A549 (cell line): ENCODE data around the gene CEP112. TPM values are rescaled to one million over a fixed set of nuclear protein-coding genes. Genes with fewer than 3 reads are reported as not detected.

ENCODE experiments used
- ATAC-seq, 2 experiments: fragments of 200-7000 bp in 1 of 2; fragments of >200 bp in 1 of 2; cut with Nextera tagmentation in 1 of 2; cut with Tn5 transposase in 1 of 2; 3 replicates each; pipeline versions ENCODE4 v1.8.0 to v1.9.1; 2018 to 2020; ENCODE audit warnings: mild to moderate bottlenecking in 1 of 2, moderate library complexity in 1 of 2
- CTCF ChIA-PET: fragments of 300-600 bp; sonication (Branson Sonifier 250); formaldehyde crosslinking; extraction: SDS; loops from one replicate; lab custom pipeline; 2021; ENCODE audit warnings: antibody characterized with exemption, inconsistent platforms; lab: Yijun Ruan, JAX
- POLR2A ChIA-PET: fragments of 350-600 bp; formaldehyde crosslinking; extraction: SDS; loops from one replicate; lab custom pipeline; 2021; ENCODE audit warnings: antibody characterized with exemption, inconsistent platforms; lab: Yijun Ruan, JAX
- DNase-seq, 2 experiments: peaks; one replicate each; pipeline versions ENCODE4 v3.0.0 to v3.0.0-alpha.2; 2011 to 2016; ENCODE audit warnings: low read depth in 1 of 2, low spot score in 1 of 2
- FAIRE-seq: peaks from 2 replicates; lab custom pipeline; 2011; peaks lifted over from hg19 to GRCh38; lab: Jason Lieb, UNC
- H3K27ac ChIP-seq, 2 experiments: fragments of >200 bp; sonication (Bioruptor Twin); formaldehyde crosslinking; 3 replicates each; pipeline ENCODE4 v1.5.1; 2016 to 2017
- H3K4me1 ChIP-seq: fragments of >200 bp; sonication (Bioruptor Twin); formaldehyde crosslinking; 3 replicates; pipeline ENCODE4 v1.6.1; 2016
- H3K4me2 ChIP-seq: fragments of >200 bp; sonication (Bioruptor Twin); formaldehyde crosslinking; 3 replicates; pipeline ENCODE4 v1.6.1; 2016
- H3K4me3 ChIP-seq: fragments of >200 bp; sonication (Bioruptor Twin); formaldehyde crosslinking; 3 replicates; pipeline ENCODE4 v1.5.1; 2016
- H3K9me3 ChIP-seq: fragments of >200 bp; sonication (Bioruptor Twin); formaldehyde crosslinking; 3 replicates; pipeline ENCODE4 v1.6.1; 2016
- CEBPB ChIP-seq, 2 experiments: fragments of >200 bp in 1 of 2; sonication (Bioruptor Twin) in 1 of 2; formaldehyde crosslinking in 1 of 2; IDR thresholded peaks; 2 replicates each; pipeline ENCODE4 v1.6.1; 2012 to 2016
- CHD4 ChIP-seq: fragments of 200-600 bp; sonication (generic); IDR thresholded peaks from 2 replicates; pipeline ENCODE4 v1.6.1; 2016; ENCODE audit warnings: antibody characterized with exemption, mild to moderate bottlenecking, borderline replicate concordance
- EHF ChIP-seq: fragments of 250-450 bp; sonication (Bioruptor Pico); IDR thresholded peaks from 2 replicates; pipeline ENCODE4 v1.5.0; 2020; ENCODE audit warnings: mild to moderate bottlenecking
- EP300 ChIP-seq, 2 experiments: fragments of >200 bp; sonication (Bioruptor Twin); formaldehyde crosslinking; IDR thresholded peaks; 2 replicates in 1 of 2; 3 replicates in 1 of 2; pipeline ENCODE4 v1.6.1; 2016 to 2017
- ESRRA ChIP-seq: fragments of 150-350 bp; IDR thresholded peaks from 2 replicates; pipeline ENCODE4 v1.6.1; 2014; ENCODE audit warnings: mild to moderate bottlenecking, low read length, borderline replicate concordance
- FOSL2 ChIP-seq, 2 experiments: fragments of 450-650 bp in 1 of 2; fragments of >200 bp in 1 of 2; sonication (Bioruptor Twin) in 1 of 2; formaldehyde crosslinking; IDR thresholded peaks; 2 replicates each; pipeline versions ENCODE4 v1.5.0 to v1.6.1; 2016 to 2020; ENCODE audit warnings: mild to moderate bottlenecking in 1 of 2, moderate library complexity in 1 of 2
- GATA3 ChIP-seq: IDR thresholded peaks from 2 replicates; pipeline ENCODE4 v1.6.1; 2012; ENCODE audit warnings: borderline replicate concordance
- HDAC2 ChIP-seq: fragments of 200-600 bp; sonication (generic); IDR thresholded peaks from 2 replicates; pipeline ENCODE4 v1.6.1; 2016
- JUNB ChIP-seq: fragments of >200 bp; sonication (Bioruptor Twin); formaldehyde crosslinking; IDR thresholded peaks from 2 replicates; pipeline ENCODE4 v1.6.1; 2016
- KDM1A ChIP-seq: fragments of 200-600 bp; sonication (generic); IDR thresholded peaks from 2 replicates; pipeline ENCODE4 v1.6.1; 2016; ENCODE audit warnings: low read depth, mild to moderate bottlenecking
- KDM5A ChIP-seq: fragments of 200-600 bp; sonication (generic); IDR thresholded peaks from 2 replicates; pipeline ENCODE4 v1.6.1; 2016; ENCODE audit warnings: antibody characterized with exemption, mild to moderate bottlenecking
- MAFK ChIP-seq: fragments of 450-650 bp; IDR thresholded peaks from 2 replicates; pipeline ENCODE4 v1.6.1; 2014; ENCODE audit not compliant: partially characterized antibody
- MAZ ChIP-seq: fragments of 150-350 bp; IDR thresholded peaks from 2 replicates; pipeline ENCODE4 v1.6.1; 2014; ENCODE audit warnings: antibody characterized with exemption, low read depth, low read length, borderline replicate concordance
- MYC ChIP-seq: IDR thresholded peaks from 2 replicates; pipeline ENCODE4 v1.6.1; 2012; ENCODE audit warnings: mild to moderate bottlenecking, inconsistent platforms, low read length, improper control_type of control experiment, borderline replicate concordance
- NFE2L2 ChIP-seq: fragments of 150-350 bp; conservative IDR thresholded peaks from 2 replicates; pipeline ENCODE4 v1.6.1; 2014; ENCODE audit warnings: low read length
- NPAS2 ChIP-seq: fragments of 250-450 bp; sonication (Bioruptor Pico); IDR thresholded peaks from 2 replicates; pipeline ENCODE4 v1.8.0; 2022; ENCODE audit warnings: mild to moderate bottlenecking, moderate library complexity, borderline replicate concordance
- POLR2A ChIP-seq: IDR thresholded peaks from 2 replicates; pipeline ENCODE4 v1.6.1; 2012; ENCODE audit warnings: mild to moderate bottlenecking, low read length
- TFCP2L1 ChIP-seq: fragments of 250-450 bp; sonication (Bioruptor Pico); IDR thresholded peaks from 2 replicates; pipeline ENCODE4 v1.5.0; 2021; ENCODE audit warnings: mild to moderate bottlenecking
- ZFP36 ChIP-seq: fragments of 450-650 bp; IDR thresholded peaks from 2 replicates; pipeline ENCODE4 v1.6.1; 2014; ENCODE audit warnings: borderline replicate concordance; ENCODE audit not compliant: partially characterized antibody
- ZSCAN20 ChIP-seq: fragments of 250-450 bp; sonication (Bioruptor Pico); IDR thresholded peaks from 2 replicates; pipeline ENCODE4 v1.8.0; 2022; ENCODE audit warnings: mild to moderate bottlenecking, moderate library complexity
- WGBS: methylation state at CpG from one replicate; pipeline ENCODE4 v1.1.6; 2017; ENCODE audit errors: missing lambda C conversion rate; 5-methylcytosine and 5-hydroxymethylcytosine counted together
- polyA plus RNA-seq, 4 experiments: library from polyadenylated mRNA; depleted of rRNA in 3 of 4; stranded (reverse); fragments of >200 nt; fragmentation: RNase III in 1 of 4; extraction: RNeasy Plus Mini Kit Qiagen cat#74134 plus additional on column Dnase treatment in 1 of 4; gene quantifications; 2 replicates in 3 of 4; 3 replicates in 1 of 4; pipeline ENCODE4 v1.2.3, GENCODE V29; 2011 to 2017
- TF ChIP-seq, protein P1 (sequence below): fragments of 150-350 bp; IDR thresholded peaks from 2 replicates; pipeline ENCODE4 v1.6.1; 2014; ENCODE audit warnings: low read depth, mild to moderate bottlenecking, low read length
- TF ChIP-seq, protein P2 (sequence below): IDR thresholded peaks from 2 replicates; pipeline ENCODE4 v1.6.1; 2012
- TF ChIP-seq, protein P3 (sequence below): fragments of >200 bp; sonication (Bioruptor Twin); formaldehyde crosslinking; IDR thresholded peaks from 3 replicates; pipeline ENCODE4 v1.6.1; 2016
- TF ChIP-seq, protein P4 (sequence below): IDR thresholded peaks from 2 replicates; pipeline ENCODE4 v1.6.1; 2012
- TF ChIP-seq, protein P5 (sequence below): fragments of >200 bp; sonication (Bioruptor Twin); formaldehyde crosslinking; IDR thresholded peaks from 3 replicates; pipeline ENCODE4 v1.5.1; 2016

Gene CEP112
- polyA plus RNA-seq, 2 of the 4 experiments (the other 2 are of a cell fraction) = 9.6 to 15.2 TPM

DNA sequence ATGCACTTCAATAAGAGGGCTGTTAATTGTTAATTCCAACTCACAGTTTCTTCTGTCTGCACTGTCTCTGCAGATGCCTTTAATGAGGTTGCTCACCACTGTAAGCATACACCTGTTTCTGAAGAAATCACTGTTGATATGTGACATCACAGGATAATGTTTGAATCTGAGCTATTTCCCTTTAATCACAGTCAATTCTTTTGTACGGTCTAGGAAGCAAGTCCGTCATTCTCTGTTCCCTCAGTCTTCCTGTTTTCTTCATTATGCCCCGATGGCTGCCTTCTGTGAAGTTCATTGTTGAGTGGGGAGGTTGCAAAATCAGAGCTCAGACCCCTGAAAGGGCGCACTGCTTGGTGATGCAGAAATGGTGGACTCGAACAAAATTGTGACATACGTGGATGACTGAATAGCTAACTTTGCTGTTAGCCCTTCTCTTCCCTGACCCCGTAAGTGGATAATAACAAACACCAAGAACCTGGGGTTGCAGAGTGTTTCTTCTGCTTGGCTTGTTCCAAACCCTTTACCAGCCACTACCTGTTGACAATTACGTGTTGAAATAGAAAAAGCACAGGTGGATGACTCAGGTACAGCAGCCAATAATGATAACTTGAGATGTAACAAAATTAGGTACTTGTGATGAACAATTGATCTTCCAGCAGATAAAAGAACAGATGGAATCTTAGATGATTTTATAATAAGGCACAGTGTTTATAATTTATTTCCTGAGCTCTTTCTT, 558.6 kb downstream of the CEP112 start:
- POLR2A ChIA-PET = no interaction called here
- ATAC-seq = no peak

DNA sequence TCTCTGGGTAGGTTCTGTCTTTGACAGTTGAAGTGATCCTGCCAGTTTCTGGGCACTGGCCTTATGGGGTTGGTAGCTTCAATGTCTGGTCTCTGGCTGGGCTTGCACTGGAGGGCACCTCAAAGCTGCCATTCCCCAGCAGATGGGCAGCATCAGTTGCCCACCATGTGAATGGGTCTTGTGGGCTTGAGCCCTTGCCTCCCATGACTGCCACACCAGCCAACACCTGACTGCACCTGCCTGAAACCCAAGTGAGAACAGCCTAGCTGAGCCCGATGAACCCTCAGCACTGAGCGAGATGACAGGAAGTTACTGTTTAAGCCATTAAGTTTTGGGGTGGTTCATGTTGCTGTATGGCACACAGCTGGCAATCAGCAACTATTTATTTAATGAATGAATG, 561.4 kb downstream of the CEP112 start:
- FAIRE-seq (no peak), DNase-seq (no peak), ATAC-seq (no peak)
- TF ChIP-seq, protein P1, sequence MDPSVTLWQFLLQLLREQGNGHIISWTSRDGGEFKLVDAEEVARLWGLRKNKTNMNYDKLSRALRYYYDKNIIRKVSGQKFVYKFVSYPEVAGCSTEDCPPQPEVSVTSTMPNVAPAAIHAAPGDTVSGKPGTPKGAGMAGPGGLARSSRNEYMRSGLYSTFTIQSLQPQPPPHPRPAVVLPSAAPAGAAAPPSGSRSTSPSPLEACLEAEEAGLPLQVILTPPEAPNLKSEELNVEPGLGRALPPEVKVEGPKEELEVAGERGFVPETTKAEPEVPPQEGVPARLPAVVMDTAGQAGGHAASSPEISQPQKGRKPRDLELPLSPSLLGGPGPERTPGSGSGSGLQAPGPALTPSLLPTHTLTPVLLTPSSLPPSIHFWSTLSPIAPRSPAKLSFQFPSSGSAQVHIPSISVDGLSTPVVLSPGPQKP = no peak
- TF ChIP-seq TFCP2L1 (CRISPR knock-in tag) (no peak), ZSCAN20 (CRISPR knock-in tag) (no peak), KDM1A (no peak), MYC (no peak), EP300 (IDR thresholded peaks at IDR 0.05) (no peak), NPAS2 (CRISPR knock-in tag) (no peak), FOSL2 (IDR thresholded peaks at IDR 0.05) (no peak), FOSL2 (CRISPR knock-in tag; IDR thresholded peaks at IDR 0.05) (no peak), POLR2A (no peak), GATA3 (no peak)
- Histone ChIP-seq H3K4me3 (no peak overlapping the region), H3K4me2 (no peak overlapping the region), H3K27ac (peak overlapping the region in 1 of 2 experiments; percentile 22; a peak in 1 of 6 replicates), H3K4me1 (peaks cover 49% of the 10 kb centered on the region), H3K9me3 (no peaks in the 10 kb centered on the region)
- ChIA-PET CTCF (interaction anchor here (0.7 to 1.2 kb wide), 4 partner anchors 35 to 336 kb away, joined by 3 to 4 read pairs (median 3); no protein-coding TSS in a partner anchor), POLR2A (interaction anchor here (0.7 kb wide), 1 partner anchor 34 kb away, joined by 4 read pairs; no protein-coding TSS in a partner anchor)
- 87% methylated on average over 2 of the region's 2 CpGs for WGBS

More for the DNA sequence above, 558.6 kb downstream of the CEP112 start:
- Histone ChIP-seq H3K4me2 (peak overlapping the region; percentile 62), H3K4me1 (peaks cover 34% of the 10 kb centered on the region)
- 85% methylated on average over 8 of the region's 8 CpGs for WGBS
- TF ChIP-seq CEBPB (IDR thresholded peaks at IDR 0.05) = no peak
- TF ChIP-seq KDM5A = no peak
- TF ChIP-seq FOSL2 (IDR thresholded peaks at IDR 0.05) = no peak
- no peak for TF ChIP-seq FOSL2 (CRISPR knock-in tag; IDR thresholded peaks at IDR 0.05)
- no peak for TF ChIP-seq ESRRA
- TF ChIP-seq TFCP2L1 (CRISPR knock-in tag) = no peak
- no peak for TF ChIP-seq ZFP36
- no peak for TF ChIP-seq EHF (CRISPR knock-in tag)
- TF ChIP-seq ZSCAN20 (CRISPR knock-in tag) = no peak
- TF ChIP-seq, protein P2, sequence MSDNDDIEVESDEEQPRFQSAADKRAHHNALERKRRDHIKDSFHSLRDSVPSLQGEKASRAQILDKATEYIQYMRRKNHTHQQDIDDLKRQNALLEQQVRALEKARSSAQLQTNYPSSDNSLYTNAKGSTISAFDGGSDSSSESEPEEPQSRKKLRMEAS = no peak
- TF ChIP-seq, all 56 proteins: peak for 0
- peak overlapping the region; percentile 7 to 54; a peak in 5 of 6 replicates for H3K27ac ChIP-seq
- FAIRE-seq (no peak), DNase-seq (no peak)
- no peak overlapping the region for H3K4me3 ChIP-seq
- CTCF ChIA-PET = interaction anchor here (0.8 to 1.9 kb wide), 3 partner anchors 10 to 47 kb away, joined by 3 to 4 read pairs (median 3); no protein-coding TSS in a partner anchor
- no peaks in the 10 kb centered on the region for H3K9me3 ChIP-seq

DNA sequence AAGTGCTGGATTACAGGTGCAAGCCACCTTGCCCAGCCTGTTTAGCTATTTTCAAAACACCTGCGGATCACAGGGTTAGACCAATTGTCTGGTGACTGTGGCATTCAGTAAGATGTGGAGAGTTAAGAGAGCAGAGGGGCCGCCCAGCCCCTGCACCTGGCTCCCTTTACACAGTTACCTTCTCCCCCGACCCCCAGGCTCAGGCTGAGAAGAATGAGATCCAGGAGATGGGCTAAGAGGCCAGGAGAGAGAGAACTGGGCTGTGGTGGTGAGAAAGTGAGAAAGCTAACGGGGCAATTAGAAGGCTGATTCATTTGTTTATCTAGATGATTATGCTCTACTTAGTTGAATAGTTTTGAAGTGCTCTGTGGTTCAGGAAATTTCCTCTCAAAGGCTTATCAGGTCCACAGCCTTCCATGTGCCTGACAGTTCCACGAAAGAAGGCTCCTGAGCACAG, 562.7 kb downstream of the CEP112 start:
- Histone ChIP-seq H3K27ac (peak overlapping the region; percentile 47 to 62; a peak in 4 of 6 replicates), H3K9me3 (no peaks in the 10 kb centered on the region), H3K4me3 (no peak overlapping the region), H3K4me2 (peak overlapping the region; percentile 76; the same call in 2 of the 3 replicates), H3K4me1 (peaks cover 41% of the 10 kb centered on the region)
- POLR2A ChIA-PET = interaction anchor here (1.1 kb wide), 1 partner anchor 45 kb away, joined by 3 read pairs; no protein-coding TSS in a partner anchor
- FAIRE-seq (no peak), DNase-seq (no peak), ATAC-seq (no peak; a peak in 1 of 6 replicates)
- WGBS = 76% methylated on average over 5 of the region's 5 CpGs
- CTCF ChIA-PET = interaction anchor here (1.2 kb wide), 1 partner anchor 335 kb away, joined by 3 read pairs; no protein-coding TSS in a partner anchor
- TF ChIP-seq CHD4 (no peak), GATA3 (no peak), MAZ (no peak), JUNB (no peak), NFE2L2 (no peak), ZSCAN20 (CRISPR knock-in tag) (no peak), KDM5A (no peak), HDAC2 (no peak), MAFK (no peak)
- TF ChIP-seq, protein P3, sequence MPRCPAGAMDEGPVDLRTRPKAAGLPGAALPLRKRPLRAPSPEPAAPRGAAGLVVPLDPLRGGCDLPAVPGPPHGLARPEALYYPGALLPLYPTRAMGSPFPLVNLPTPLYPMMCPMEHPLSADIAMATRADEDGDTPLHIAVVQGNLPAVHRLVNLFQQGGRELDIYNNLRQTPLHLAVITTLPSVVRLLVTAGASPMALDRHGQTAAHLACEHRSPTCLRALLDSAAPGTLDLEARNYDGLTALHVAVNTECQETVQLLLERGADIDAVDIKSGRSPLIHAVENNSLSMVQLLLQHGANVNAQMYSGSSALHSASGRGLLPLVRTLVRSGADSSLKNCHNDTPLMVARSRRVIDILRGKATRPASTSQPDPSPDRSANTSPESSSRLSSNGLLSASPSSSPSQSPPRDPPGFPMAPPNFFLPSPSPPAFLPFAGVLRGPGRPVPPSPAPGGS = no peak
- TF ChIP-seq, protein P4, sequence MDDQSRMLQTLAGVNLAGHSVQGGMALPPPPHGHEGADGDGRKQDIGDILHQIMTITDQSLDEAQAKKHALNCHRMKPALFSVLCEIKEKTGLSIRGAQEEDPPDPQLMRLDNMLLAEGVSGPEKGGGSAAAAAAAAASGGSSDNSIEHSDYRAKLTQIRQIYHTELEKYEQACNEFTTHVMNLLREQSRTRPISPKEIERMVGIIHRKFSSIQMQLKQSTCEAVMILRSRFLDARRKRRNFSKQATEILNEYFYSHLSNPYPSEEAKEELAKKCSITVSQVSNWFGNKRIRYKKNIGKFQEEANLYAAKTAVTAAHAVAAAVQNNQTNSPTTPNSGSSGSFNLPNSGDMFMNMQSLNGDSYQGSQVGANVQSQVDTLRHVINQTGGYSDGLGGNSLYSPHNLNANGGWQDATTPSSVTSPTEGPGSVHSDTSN = no peak
- TF ChIP-seq, protein P1 = no peak
- TF ChIP-seq, protein P5, sequence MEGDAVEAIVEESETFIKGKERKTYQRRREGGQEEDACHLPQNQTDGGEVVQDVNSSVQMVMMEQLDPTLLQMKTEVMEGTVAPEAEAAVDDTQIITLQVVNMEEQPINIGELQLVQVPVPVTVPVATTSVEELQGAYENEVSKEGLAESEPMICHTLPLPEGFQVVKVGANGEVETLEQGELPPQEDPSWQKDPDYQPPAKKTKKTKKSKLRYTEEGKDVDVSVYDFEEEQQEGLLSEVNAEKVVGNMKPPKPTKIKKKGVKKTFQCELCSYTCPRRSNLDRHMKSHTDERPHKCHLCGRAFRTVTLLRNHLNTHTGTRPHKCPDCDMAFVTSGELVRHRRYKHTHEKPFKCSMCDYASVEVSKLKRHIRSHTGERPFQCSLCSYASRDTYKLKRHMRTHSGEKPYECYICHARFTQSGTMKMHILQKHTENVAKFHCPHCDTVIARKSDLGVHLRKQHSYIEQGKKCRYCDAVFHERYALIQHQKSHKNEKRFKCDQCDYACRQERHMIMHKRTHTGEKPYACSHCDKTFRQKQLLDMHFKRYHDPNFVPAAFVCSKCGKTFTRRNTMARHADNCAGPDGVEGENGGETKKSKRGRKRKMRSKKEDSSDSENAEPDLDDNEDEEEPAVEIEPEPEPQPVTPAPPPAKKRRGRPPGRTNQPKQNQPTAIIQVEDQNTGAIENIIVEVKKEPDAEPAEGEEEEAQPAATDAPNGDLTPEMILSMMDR = no peak
